ACC112 (cell line): ENCODE results near the gene PSMC5.

Source experiments
- H2AFZ ChIP-seq: fragments of 200-600 bp; sonication (generic); one replicate; pipeline ENCODE4 v1.6.0; 2017; ENCODE audit warnings: antibody characterized with exemption, low read length; ENCODE audit not compliant: unreplicated experiment
- H3K27ac ChIP-seq: fragments of 200-600 bp; sonication (generic); 2 replicates; pipeline ENCODE4 v1.5.1; 2014; ENCODE audit warnings: low read depth, mild to moderate bottlenecking, antibody characterized with exemption, low read length, moderate library complexity
- H3K27me3 ChIP-seq: fragments of 200-600 bp; sonication (generic); 2 replicates; pipeline ENCODE4 v1.6.1; 2014; ENCODE audit warnings: mild to moderate bottlenecking, antibody characterized with exemption, low read length, moderate library complexity, mixed read lengths; ENCODE audit not compliant: insufficient read depth
- H3K36me3 ChIP-seq: fragments of 200-600 bp; sonication (generic); 2 replicates; pipeline ENCODE4 v1.6.1; 2016; ENCODE audit warnings: mild to moderate bottlenecking, antibody characterized with exemption, low read length, moderate library complexity, mixed read lengths; ENCODE audit not compliant: insufficient read depth
- H3K4me1 ChIP-seq: fragments of 200-600 bp; sonication (generic); one replicate; pipeline ENCODE4 v1.6.1; 2016; ENCODE audit warnings: low read length, mixed read lengths; ENCODE audit not compliant: insufficient read depth, unreplicated experiment, control insufficient read depth
- H3K4me3 ChIP-seq: fragments of 200-600 bp; sonication (generic); 2 replicates; pipeline ENCODE4 v1.5.1; 2014; ENCODE audit warnings: mild to moderate bottlenecking, low read depth, low read length
- H3K79me2 ChIP-seq: fragments of 200-600 bp; sonication (generic); one replicate; pipeline ENCODE4 v1.6.0; 2016; ENCODE audit warnings: low read length; ENCODE audit not compliant: control insufficient read depth, unreplicated experiment, insufficient read depth

The PSMC5 gene

DNA sequence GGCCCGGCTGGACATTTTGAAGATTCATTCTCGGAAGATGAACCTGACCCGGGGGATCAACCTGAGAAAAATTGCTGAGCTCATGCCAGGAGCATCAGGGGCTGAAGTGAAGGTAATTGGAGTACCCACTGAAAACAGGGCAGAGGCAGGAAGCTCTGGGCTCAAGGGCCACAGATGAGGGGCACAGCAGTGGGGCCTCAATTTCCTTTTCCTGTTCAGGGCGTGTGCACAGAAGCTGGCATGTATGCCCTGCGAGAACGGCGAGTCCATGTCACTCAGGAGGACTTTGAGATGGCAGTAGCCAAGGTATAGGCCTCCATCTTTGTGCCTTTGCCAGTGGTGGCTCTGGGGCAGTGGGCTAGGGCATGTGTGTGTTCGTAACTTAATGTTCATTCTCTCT lies 4.3 kb downstream of the PSMC5 start:
- Histone ChIP-seq H3K4me1 (peaks cover 11% of the 10 kb centered on the region), H3K27ac (no peak overlapping the region)

DNA sequence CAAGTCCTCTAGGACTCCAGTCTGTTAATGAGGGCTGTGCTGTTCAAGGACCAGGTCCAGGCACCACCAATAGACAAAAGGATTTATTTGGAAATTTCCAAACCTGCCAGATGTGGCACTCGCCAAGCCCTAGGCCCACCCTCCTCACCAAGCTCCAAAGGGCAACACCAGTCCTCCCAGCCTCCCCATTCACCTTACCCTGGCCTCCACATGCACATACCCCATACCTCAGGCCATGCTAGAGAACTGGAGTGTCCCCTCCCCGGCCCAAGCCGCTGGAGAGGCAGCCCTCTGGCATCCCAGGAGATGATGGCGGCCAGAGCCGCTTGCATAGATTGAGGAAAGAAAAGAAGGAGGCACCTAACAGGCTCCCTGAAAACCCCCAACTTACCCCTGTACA lies 4.8 kb downstream of the PSMC5 start:
- no peak overlapping the region for H3K4me3 ChIP-seq
- H3K36me3 ChIP-seq: peaks cover 25% of the 10 kb centered on the region; the same call in 1 of the 2 replicates
- no peak overlapping the region for H2AFZ ChIP-seq
- H3K4me1 ChIP-seq: peaks cover 11% of the 10 kb centered on the region
- no peak overlapping the region for H3K27ac ChIP-seq
- no peaks in the 10 kb centered on the region for H3K27me3 ChIP-seq
- peaks cover 33% of the 10 kb centered on the region for H3K79me2 ChIP-seq

More for the DNA sequence above, 4.3 kb downstream of the PSMC5 start:
- no peak overlapping the region for H2AFZ ChIP-seq
- no peaks in the 10 kb centered on the region for H3K27me3 ChIP-seq
- peaks cover 25% of the 10 kb centered on the region; the same call in 1 of the 2 replicates for H3K36me3 ChIP-seq
- H3K4me3 ChIP-seq: no peak overlapping the region
- peaks cover 30% of the 10 kb centered on the region for H3K79me2 ChIP-seq

DNA sequence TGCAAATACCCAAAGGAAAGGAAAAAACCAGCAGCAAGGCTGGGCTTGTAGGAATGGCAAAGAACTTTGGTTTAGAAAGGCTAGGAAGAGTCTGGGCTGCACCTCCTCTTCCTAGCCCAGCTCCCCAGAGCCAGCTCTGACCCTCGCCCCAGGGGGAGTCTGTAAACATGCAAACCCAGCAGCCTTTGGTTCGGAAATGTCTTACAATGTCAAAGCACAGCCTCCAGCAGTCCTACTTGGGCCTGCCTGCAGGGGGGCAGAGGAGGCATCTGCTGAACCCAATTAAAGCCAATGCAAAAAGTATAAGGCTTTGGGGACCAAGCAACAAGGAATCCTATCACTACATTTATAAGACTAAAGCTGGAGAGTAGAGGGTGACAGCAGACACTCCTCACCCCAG lies 5.2 kb downstream of the PSMC5 start:
- Histone ChIP-seq H2AFZ (no peak overlapping the region), H3K27me3 (no peaks in the 10 kb centered on the region), H3K79me2 (peaks cover 36% of the 10 kb centered on the region), H3K4me1 (peaks cover 11% of the 10 kb centered on the region), H3K4me3 (no peak overlapping the region), H3K27ac (no peak overlapping the region), H3K36me3 (peaks cover 25% of the 10 kb centered on the region; the same call in 1 of the 2 replicates)

DNA sequence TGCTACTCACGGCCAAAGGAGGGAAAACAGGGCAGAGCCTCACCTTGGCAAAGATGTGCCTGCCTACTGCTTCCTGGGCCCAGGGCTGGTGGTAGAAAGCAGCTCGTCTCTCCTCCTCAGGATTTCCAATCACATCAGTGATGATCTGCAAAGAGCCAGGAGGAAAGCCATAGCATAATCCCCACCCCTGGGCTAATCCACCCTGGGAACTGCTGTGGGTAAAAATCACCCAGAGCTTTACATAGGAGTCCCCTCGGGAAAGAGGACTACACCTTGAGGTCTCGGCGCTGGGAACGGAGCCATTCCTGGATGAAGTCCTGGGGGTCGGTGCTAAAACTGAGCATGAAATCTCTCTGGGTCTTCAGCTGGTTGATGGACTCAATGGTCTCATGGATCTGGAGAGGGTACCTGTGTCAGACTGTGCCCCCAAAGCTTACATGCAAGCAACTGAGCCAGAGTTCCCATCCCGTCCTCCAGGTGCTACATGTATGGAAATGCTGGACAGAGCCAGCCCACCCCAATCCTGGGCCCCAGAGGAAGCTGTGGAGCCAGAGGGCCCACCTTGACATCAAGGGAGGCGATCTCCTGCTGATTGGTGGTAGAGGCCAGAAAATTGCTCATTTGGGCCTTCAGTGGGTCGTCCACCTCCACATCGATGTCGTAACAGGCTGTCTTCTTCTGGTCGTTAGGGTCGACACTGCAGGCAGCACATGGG lies 6.0 kb downstream of the PSMC5 start:
- Histone ChIP-seq H3K27me3 (no peaks in the 10 kb centered on the region), H3K36me3 (peaks cover 25% of the 10 kb centered on the region; the same call in 1 of the 2 replicates), H3K27ac (no peak overlapping the region), H3K4me3 (no peak overlapping the region), H3K79me2 (peaks cover 37% of the 10 kb centered on the region), H2AFZ (no peak overlapping the region), H3K4me1 (peaks cover 16% of the 10 kb centered on the region)

DNA sequence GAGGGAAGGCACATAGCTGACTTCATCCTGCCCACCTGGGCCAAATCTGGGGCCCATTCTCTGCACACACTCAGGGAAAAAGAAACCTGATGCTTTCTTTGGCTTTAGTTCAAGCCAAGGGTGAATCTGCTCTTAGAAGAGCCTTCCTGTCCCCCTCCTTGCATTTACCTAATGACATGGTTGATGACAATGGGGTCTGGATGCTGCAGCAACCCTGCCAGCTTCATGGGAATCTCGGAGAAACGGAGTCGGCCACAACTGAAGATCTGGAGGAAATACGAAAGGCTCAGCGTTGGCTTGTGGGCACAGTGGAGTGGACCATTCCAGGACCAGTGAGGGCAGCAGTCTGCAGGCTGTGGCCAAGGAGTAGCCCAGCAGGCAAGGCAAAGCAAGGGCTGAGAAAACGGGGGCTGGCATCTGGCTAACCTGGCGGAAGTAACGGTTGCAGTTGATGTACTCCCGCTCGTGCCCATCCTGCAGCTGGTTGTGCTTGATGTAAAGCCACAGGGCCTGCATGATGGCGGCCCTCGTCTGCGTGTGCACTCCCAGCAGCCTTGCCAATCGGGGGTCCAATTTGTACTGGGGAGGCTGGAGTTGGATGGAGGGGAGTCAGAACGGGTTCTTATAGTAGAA lies 6.6 kb downstream of the PSMC5 start:
- H3K4me3 ChIP-seq: no peak overlapping the region
- peaks cover 16% of the 10 kb centered on the region for H3K4me1 ChIP-seq
- peaks cover 22% of the 10 kb centered on the region; the same call in 1 of the 2 replicates for H3K36me3 ChIP-seq
- H3K27ac ChIP-seq: no peak overlapping the region
- peaks cover 34% of the 10 kb centered on the region for H3K79me2 ChIP-seq
- no peaks in the 10 kb centered on the region for H3K27me3 ChIP-seq
- H2AFZ ChIP-seq: no peak overlapping the region

DNA sequence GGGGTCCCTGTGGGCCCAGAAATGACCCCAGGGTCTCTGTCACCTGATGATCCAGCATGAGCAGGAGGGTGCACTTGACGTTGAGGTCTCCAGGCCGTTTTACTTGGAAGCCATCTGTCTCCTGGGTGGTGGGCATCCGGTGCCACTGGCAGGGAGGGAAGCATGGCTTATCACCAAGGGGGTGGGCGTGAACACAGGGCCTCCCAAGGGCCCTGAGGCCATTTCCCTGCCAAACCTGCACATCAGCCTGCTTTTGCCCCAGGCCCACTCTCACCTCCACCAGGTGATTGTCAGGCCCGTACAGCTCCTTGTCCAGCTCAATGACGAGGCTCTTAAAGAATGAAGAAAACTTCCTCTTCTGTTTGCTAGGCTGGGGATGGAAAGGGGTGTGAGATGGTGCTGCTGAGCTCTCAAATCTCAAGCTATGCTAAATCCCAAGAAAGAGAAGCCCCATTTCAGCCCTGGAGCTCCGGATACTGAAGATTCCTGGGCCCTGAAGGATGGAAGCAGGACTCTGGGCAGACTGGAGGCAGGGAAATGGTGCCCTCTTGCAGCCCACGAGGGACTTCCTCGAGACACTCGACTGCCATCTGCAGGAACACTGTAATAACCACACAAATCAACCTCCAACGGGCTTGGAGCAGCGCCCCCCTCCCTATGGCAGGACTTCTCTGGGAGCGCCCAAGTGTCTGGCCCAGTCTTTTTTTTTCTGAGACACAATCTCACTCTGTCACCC lies 7.4 kb downstream of the PSMC5 start:
- peaks cover 17% of the 10 kb centered on the region; the same call in 1 of the 2 replicates for H3K36me3 ChIP-seq
- peaks cover 20% of the 10 kb centered on the region for H3K4me1 ChIP-seq
- H3K27ac ChIP-seq: no peak overlapping the region
- H2AFZ ChIP-seq: no peak overlapping the region
- H3K27me3 ChIP-seq: no peaks in the 10 kb centered on the region
- H3K79me2 ChIP-seq: peaks cover 29% of the 10 kb centered on the region
- no peak overlapping the region for H3K4me3 ChIP-seq

DNA sequence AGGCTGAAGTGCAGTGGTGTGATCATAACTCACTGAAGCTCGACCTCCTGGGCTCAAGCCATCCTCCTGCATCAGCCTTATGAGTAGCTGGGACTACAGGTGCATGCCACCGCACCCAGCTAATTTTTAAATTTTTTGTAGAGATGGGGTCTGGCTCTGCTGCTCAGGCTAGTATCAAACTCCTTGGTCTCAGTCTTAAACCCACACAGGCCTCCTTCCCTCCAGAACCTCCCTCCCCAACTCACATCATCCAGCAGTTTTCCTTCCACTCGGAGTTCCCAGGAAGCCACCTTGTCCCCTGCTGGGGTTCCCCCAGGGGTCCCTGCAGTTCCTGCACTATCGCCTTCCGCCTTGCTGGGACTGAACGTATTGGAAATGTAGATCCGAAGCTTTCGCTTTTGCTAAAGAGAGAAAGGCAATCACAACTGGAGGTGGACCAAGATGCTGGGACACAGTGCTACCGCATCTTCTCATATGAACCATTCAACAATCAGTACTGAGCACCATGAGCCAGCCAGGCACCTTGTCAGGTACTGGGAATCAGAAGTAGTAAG lies 8.0 kb downstream of the PSMC5 start:
- H3K27ac ChIP-seq: no peak overlapping the region
- no peak overlapping the region for H3K4me3 ChIP-seq
- H3K4me1 ChIP-seq: peaks cover 26% of the 10 kb centered on the region
- H3K36me3 ChIP-seq: peaks cover 17% of the 10 kb centered on the region; the same call in 1 of the 2 replicates
- no peak overlapping the region for H2AFZ ChIP-seq
- peaks cover 29% of the 10 kb centered on the region for H3K79me2 ChIP-seq
- H3K27me3 ChIP-seq: no peaks in the 10 kb centered on the region

DNA sequence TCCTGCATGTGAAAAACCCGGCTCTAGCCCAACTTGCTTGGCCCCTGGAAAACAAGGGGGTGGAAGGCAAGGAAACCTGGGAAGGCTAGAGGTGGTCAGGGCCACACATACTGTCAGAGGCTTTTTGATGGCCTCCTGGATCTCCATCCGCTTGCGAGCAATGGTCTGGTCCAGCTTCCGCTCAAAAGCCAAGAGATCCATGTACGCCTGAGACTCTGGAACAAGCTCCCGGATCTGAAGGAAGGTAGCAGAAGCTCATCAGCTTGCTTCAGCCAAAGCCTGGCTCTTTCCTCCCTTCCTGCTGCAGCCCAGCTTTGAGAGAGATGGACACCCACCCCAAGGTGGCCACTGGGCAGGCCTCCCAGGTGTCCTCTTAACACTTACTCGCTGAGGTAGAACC lies 9.6 kb downstream of the PSMC5 start:
- Histone ChIP-seq H3K4me3 (no peak overlapping the region), H3K79me2 (peaks cover 45% of the 10 kb centered on the region), H2AFZ (no peak overlapping the region), H3K4me1 (peaks cover 37% of the 10 kb centered on the region), H3K36me3 (peaks cover 7% of the 10 kb centered on the region; the same call in 1 of the 2 replicates), H3K27ac (no peak overlapping the region), H3K27me3 (no peaks in the 10 kb centered on the region)

DNA sequence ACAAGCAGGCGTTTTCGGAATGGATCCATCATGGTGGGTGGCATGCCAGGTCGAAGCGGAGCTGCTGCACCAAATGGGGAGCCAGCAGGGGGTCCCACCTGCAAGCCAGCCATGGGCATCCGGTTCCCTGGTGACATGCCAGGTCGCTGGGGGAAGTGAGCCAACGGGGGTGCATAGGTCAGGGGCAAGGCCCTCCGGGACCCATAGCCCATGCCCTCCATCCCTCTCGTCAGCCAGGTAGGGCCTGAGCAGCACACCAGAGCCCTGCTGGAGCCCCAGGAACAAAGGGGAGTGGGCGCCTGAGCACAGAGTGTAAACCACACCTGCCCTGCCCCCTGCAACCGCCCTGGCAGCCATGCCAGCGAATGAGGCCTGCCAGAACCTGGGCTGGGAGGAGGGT lies 10.2 kb downstream of the PSMC5 start:
- Histone ChIP-seq H3K79me2 (peaks cover 50% of the 10 kb centered on the region), H3K36me3 (peaks cover 3% of the 10 kb centered on the region; the same call in 1 of the 2 replicates), H3K4me1 (peaks cover 37% of the 10 kb centered on the region), H3K27me3 (no peaks in the 10 kb centered on the region), H2AFZ (no peak overlapping the region), H3K27ac (no peak overlapping the region), H3K4me3 (no peak overlapping the region)

DNA sequence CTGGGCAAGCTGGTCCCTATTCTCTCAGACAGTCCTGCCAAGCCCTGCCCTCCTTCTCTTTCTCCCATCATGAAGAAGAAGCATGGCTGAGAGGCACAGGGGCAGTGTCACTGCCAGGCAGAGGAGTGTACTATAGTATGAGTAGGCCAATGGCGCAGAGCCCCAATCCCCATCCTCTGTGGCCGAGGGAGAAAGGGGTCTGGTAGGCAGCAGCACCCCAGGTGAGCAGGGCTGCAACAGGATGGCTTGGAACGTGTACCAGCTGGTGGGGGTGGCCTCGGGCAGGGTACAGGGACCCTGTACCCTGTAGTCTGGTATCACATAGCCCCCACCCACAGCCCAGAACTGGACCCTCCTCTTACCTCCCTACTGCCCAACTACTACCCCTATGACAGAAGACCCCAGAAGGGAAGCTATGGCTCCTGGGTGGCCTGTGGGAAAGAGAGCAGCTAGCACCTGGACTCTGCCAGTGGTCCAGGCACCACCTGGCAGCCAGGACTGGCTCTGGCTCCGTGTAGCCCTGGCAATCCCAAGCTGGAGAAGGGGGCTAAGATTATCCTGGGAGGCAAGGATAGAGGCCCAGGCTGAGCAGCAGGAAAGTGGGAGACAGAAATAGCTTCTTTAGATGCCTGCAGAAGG lies 10.8 kb downstream of the PSMC5 start:
- H3K4me3 ChIP-seq: peak overlapping the region; percentile 15; the same call in 1 of the 2 replicates
- H3K79me2 ChIP-seq: peaks cover 50% of the 10 kb centered on the region
- H3K36me3 ChIP-seq: peaks cover 3% of the 10 kb centered on the region; the same call in 1 of the 2 replicates
- peaks cover 37% of the 10 kb centered on the region for H3K4me1 ChIP-seq
- peak overlapping the region; percentile 77; the same call in 1 of the 2 replicates for H3K27ac ChIP-seq
- no peak overlapping the region for H2AFZ ChIP-seq
- H3K27me3 ChIP-seq: no peaks in the 10 kb centered on the region
